CD4-positive, alpha-beta T cell treated with Interleukin-2 at 100 ng/mL for 4 hours (primary cell): Measurements from ENCODE around the gene SLC22A4.

Source experiments
- DNase-seq: peaks from one replicate; pipeline ENCODE4 v3.0.0-alpha.2; 2020; ENCODE audit warnings: low spot score

The SLC22A4 gene

DNA sequence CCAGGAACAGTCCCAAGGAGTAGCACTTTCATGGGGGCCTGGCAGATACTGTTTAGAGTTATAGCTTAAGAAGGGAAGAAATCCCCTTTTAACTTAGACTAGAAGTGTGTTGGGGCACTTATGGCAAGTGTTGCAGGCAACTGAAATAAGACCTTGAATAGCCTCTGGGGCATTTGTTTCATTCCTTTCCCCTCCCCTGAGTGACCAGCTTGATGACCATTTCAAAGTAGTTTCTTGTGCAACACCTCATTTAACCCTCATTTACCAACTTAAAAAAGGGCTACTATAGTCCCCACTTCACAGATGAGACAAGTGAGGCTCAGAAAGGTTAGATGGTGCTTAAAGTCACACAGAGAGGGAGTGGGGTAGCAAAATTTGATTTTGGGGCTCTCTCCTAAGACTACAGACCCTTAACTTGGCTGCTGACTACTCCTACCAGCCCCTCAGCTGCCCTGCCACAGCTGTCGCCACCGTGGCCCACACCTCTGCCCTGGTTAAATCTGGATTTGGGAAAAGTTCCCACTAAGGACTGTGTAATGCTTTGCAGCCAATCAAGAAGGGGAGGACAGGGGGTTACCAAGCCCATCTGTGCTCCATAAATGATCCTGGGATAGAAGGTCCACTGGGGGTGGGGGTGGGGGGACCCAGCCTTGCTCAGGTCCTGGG is 31.2 kb upstream of the SLC22A4 start:
- no peak for DNase-seq

DNA sequence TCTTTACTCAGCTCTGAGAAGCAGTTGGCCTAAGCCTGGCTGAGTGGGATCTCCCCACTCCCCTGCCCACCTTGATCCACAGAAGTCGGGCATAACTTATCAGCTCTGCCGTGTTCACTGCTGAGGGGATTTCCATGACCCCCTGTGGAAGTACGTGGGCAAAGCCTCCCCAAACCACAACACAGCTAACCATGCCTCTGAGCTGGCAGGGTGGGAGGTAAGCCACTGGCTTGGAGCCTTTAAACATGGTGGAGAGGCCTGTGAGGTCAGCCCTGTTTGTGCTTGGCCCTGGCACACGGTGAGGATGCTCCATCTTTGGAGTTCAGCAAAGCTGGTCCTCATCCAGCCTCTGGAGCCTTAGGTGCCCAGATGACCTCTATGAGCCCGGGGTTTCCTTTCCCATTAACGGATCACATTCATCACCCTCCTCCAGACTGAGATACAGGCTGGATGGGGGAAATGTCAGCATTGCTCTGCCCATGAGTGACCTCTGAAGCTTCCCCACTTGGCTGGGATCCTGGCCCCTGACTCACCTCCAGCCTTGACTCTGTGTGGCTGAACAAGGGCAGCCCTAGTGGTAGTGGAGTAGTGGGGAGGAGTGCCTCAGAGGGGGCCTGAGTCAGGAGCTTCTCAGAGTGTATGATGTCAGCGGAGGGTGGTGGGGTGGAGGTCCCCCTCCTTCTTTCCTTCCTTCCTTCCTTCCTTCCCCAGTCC is 30.5 kb upstream of the SLC22A4 start:
- DNase-seq = no peak

DNA sequence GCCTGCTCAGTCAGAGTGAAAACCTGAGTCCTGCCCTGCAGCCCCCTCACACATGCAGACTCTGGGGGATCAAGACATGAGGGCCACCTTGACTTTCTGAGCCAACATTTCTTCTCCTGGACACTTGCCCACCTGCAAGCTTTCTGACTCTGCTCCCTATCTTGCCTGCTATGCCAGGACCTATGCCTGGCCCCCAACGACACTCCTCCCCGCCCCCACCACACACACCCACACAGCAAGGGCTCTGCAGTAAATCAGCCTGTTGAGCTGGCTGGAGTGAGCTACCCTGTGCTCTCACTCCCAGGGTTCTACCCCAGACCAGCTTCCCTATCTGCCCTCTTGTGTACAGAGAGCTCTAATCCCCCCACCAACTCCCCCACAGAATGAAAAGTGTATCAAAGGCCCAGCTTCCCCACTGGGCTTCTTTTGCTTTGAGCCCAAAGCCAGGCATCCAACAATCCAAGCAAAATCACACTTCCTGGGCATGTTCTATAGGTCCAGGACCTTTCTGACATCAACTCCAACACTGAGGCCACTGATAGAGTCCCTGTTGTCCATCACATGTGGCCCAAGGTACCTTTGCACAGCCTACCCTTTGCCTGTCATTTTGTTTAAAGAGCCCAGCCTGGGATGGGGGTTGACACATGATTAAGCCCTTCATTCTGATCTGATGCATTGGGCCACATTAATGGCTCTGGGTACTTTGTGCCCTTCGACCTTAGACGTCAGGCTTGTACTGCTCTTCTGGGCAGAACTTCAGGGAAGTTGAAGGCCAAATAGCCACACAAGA is 29.5 kb upstream of the SLC22A4 start:
- DNase-seq = no peak

DNA sequence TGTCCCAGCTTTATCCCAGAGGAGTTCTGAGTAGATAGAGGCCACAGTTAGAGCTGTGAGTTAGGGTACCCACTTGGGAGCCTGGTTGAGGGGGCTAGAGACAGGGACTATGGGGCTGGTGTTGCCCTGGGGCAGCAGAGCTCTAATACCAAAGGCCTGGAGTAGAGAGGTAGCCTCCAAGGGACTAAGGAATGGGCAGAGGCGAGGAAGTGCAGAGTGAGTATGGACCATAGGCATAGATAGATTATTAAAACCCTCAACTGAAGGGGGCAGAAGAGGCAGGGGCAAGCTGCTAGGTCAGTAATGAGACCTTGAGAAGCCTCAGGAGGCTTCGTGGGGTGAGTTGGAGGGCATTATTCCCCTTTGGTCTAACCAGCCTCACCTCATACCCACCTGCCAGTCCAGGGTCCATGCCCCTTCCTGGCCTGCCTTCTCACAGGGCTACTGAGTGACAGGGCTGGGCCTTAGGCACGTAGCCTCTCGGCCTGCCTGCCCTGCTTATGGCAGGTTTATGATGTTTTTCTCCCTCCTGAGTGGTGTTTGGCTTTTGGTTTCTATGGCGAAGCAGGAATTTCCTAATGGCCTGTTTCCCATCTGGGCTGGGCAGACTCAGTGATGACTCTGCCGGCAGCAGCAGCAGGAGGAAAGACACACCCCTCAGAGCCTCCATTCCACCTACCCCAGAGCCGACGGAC is 28.7 kb upstream of the SLC22A4 start:
- no peak for DNase-seq

DNA sequence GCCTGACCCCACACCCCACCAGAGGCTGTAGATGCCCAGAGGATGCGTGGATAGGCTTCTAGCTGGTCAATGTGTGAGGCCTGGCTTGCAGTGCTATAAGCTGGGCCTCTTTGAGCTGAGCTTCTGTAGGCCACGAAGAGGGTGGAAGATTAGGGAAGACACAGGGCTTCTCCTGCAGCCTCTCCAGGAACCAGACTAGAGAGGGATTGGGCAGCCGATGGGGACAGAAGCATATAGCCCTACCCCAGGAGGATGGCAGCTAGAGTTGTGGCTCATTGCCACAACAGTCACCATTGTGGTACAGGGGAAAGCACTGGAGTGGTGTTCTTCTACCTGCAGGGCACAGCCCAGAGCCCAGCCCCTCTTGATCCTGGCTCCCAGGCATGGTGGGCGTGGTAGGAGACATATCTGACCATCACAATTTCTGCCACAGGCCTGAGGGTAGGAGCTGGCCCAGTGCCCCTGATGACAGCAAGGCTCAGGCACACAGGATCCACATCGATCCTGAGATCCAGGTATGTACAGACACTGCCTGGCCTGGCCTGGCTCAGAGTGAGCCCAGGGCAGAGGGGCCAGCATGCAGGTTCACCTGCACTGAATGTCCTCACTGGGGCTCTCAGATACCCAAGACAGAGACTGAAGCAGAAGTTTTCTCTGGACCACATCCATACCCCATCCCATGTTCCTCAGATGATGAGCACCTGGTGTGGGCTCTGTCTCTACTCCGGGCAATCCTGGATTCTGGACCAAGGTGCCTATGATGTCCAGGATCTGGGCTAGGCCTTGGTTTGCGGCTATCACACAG is 28.0 kb upstream of the SLC22A4 start:
- DNase-seq = no peak

DNA sequence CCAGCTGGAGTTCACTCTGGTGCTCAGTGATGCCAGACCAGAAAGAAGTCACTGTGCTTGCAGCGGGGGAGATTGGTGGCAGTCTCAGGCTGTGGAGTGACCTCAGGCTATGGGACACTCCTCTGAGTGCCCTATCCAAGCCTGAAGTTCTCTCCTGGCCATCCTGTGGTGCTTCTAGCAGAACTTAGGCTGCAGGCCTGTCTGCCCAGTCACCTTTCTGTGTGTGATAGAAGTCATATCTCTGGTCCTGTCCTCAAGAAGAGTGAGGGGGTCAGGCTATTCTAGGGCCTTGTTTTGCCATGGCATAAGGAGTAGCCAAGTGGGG is 27.4 kb upstream of the SLC22A4 start:
- DNase-seq = no peak

DNA sequence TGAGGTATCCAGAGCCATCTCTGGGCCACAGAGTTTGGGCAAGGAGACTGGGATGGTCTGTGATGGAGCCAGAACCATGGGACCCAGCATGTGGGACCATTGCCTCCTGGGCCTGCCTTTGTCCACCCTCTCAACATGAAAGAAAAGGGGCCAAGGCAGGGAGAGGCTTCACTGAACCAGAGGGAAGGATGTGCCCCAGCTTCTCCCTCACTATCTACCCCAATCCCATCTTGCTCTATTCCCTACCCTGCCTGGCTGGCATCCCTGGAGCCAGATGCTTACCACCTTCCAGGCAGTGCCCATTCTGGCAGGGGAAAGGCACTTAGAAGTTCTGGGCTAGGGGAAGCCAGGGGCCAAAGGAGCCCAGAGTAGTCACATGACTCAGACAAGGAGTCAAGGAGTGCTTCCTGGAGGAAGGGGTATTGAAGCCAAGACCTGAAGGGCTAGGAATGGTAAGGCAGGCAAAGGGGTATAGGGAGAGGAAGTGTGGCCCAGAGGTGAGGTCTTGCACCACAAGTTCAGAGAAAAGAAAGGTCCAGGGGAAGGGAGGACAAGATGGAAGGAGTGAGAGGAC is 26.9 kb upstream of the SLC22A4 start:
- DNase-seq = no peak

DNA sequence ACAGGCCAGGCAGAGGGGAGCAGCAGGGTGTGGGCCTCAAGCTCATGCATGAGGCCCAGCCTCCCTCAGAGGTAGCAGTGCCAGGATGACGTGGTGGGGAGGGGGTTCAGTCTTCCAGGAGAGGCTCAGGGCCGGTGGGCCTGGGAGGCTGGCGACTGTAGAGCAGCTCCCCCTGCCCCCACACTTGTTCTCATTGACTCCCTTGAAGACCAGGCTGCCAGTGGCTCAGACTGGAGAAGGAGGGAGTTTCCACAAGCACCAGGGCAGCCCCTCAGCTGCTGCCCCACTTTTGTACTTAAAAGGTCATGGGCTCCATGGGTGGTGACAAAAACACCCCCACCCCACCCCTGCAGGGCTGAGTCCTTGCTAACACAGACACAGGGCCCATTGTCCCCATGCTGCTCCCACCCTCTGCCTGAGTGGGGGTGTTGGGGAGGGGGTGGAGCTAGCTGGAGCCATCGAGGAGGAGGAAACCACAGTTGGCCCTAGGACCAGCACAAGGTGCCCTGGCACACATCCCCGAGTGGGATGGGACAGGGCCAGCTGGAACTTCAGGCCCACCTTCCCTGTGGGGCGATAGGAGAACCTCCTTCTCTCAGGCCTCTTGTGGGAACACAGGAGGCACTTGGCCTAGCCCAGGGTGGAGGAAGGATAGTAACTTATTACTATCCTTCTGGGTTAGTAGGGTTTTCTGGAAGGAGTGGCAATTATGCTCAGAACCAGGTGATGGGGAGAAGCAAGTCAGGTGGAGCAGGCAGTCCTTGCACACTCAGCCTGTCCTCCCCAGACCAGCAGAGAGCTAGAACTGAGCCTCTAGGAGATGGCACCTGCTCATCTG is 26.0 kb upstream of the SLC22A4 start:
- no peak for DNase-seq

DNA sequence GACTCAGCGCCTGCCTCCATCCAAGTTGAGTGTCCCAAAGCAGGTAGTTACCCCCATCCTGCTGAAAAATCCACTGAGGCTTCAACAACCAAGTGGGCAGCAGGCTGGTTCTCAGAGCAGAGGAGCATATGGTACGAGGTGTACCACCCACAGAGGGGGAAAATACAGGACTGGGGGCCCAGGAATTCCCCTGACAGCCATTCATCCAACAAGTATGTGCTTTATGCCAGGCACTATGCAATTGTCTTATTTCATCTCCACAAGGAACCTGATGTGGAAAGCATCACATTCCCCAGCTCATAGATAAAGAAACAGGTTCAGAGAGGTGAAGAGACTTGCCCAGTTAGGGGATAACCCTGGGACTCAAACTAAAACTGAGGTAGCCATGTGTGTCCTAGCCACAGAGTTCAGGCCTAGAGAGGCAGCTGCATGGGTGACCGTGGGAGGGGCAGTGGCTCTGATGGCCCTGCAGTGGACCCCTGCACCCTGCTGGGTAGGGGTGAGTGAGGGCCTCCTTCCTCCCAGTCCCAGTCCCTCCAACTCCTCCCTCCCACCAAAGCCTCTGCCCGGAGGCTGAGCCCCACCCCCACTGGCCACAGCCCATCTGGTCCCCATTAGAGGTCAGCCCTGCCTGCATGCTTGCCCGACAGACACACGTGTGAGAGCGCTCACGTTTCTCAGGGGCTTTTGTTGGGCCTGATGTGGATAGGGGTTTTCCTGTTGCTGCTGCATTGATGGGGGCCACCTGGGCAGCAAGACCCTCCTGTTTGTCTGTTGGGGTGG is 25.2 kb upstream of the SLC22A4 start:
- DNase-seq = no peak

DNA sequence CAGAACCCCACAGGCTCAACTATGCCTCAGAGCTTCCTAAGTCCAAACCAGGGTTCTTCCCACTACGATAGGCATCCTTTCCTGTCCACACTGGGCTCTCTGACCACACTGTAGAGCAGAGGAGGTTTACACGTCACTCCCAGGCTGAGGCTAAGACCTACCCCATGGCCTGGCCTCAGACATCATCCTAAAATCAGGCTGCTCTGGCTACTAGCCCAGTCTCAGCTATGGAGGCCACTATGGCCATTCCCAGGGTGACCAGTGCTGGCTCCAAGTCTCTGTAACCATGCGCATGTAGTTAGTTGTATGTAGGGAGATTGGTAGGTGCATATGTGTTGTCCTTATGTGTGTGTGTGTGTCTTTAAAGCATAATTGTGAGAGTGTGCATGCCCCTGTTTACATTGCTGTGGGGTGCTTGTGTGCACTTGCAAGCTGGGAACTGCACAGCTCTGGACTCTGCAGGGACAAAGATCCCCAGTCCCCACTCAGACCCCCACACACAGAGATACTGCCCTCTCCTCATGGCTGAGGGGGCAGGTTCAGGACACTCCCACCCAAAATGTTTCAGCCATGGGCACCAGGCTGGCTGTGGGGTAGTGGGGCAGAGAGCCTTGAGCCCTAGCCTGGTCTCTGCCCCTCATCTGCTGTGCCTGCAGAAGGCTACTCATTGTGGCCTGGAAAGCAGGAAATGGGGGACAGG is 24.4 kb upstream of the SLC22A4 start:
- no peak for DNase-seq

DNA sequence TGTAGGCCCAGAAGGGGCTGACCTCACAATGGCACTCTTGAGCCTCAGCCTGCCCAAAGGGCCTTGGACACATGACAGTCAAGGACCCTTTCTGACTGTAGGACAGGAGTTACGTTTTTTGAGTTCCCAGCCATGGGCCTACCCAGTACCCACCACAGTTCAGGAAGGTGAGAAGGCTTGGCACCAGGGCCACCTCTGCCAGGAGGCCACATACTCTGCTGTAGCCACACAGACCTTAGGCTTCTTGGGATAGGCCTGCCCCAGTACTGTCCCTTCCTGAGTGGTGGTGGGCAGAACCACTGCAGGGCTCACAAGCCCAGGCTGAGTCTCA is 23.9 kb upstream of the SLC22A4 start:
- DNase-seq = no peak

DNA sequence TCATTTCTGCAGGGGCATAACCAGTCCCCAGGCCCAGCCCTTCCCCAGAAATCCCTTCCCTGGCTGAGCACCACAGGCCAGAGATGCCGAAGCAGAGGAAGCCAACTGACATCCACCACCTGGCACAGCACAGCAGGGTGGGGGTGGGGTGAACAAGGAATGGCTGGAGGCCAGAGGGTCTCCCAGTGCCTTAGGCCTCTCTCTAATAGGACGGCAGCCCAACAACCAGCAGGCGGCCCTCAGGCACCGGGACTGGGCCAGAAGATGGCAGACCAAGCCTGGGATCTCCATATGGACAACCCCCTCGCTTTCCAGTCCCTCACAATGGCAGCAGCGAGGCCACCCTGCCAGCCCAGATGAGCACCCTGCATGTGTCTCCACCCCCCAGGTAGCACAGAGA is 23.5 kb upstream of the SLC22A4 start:
- DNase-seq = no peak

DNA sequence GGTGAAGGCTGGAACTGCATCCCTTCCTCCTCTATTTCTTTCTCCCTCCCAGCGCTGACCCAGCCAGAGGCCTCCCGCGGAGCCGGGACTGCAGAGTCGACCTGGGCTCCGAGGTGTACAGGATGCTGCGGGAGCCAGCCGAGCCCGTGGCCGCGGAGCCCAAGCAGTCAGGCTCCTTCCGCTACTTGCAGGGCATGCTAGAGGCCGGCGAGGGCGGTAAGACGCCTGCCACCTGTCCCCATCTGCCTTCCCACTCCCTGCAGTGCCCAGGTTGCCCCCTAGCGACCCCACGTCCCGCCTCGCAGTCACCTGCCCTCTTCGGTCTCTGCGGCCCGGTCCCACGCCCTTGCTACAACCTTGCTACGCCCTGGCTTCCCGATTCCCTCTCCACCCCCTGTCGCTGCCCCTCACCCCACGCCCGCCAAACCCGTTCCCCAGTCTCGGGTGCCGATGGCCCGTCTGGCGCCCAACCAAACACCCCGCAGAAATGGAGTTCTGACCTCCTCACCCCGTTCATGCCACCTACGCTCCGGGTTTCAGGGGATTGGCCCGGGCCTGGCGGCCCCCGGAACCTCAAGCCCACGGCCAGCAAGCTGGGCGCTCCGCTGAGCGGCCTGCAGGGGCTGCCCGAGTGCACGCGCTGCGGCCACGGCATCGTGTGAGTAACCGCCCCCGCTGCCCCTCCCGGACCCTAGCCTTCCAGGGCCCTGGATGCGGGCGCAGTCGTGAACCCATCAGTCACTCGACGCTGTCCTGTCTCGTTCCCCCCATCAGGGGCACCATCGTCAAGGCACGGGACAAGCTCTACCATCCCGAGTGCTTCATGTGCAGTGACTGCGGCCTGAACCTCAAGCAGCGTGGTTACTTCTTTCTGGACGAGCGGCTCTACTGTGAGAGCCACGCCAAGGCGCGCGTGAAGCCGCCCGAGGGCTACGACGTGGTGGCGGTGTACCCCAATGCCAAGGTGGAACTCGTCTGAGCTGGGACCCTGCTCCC is 22.6 kb upstream of the SLC22A4 start:
- no peak for DNase-seq

DNA sequence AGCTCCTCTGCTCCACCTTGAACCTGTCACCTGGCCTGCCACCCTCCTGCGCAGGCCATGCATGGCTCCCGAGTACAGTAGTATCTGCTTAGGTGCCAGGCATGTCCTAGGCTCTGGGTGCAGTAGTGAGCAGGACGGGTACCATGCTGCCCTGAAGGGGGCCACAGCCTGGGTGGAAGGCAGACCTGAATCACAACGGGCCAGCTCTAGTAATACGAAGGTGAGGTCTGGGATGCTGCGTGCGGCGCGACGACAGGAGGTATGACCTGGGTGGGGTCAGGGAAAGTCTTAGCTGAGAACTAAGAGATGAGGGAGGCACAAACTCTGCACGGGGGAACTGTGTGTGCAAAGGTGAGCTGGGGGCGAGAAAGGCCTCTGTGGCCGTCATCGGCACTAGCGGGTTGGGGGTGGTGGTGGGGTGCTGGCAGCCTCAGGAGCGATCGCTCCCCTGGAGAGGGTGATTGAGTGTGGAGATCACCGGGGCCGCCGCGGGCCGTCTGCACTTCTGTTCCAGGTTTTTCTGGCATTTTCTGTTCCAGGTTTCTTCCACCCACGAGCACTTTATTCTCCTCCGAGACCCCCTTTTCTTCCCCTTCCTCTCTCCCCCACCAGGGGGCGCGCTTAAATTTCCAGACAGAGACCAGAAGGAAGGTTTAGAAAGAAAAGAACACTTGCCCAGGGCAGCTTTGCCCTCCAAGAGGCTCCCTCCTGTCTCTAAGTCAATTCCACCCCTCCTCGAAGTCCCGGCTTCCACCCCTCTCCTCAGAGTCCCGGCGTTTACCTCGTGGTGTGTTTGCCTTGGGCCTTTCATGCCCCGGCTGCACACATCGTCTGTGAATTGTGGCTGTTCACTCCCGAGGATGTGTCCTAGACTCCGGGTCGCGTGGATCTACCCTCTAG is 21.6 kb upstream of the SLC22A4 start:
- peak; percentile 66 for DNase-seq

DNA sequence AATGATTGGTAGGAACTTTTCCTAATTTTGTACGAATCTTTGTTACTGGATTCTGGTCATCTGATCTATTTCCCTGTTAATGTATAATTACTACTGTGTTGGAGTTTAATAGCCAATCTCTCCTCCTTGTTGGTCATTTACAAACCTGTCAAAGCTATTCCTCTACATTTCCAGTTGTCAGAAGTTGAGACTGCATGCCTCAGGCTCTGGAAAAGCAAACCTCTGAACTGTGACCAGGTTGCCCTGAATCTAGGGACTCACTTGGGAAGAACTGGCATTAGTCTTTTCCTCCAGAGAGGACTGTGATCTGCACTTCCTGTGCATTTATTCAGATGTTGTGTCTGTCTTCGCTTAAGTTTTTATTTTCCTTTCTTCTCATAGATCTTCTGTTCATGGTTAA is 20.6 kb upstream of the SLC22A4 start:
- DNase-seq = no peak

DNA sequence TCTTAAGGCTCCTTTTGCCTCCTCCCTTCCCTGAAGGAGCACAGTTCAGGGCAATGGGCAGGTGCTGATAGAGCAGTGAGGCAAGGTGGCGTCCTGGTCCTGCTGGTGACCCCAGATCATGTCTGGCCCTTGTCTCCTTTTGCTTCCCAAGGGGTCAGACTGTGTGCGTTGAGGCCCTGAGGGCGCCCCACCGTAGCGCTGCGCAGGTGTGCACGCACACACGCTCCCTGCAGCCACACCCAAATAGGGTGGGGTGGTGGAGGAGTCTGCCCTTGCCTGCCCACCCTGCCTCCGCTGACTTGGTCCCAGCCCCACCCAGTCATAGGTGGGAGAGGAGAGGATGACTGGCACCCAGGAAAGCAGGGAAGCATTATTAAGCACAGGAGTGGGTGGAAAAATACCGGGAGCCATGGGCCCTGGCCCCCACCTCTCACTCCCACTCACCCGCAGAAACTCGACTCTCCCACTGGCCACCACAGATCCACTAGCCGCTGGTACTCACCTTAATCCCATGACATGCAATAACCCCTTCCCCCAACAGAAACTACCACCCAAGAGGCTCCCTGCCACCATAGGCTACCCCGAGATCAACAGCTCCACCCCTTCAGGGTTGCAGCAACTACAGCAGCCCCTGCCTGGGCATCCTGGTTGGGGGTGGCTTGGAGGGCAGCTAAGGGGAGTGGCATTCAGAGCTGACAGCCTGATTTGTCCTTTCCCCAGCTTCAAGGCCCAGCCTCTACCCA is 20.0 kb upstream of the SLC22A4 start:
- DNase-seq = no peak
